GM18519 (cell line): Measurements from ENCODE around the gene BZW2.
A peak's percentile ranks its signal among the peaks of the same experiment; 100 is the strongest.

Experiments used
- ATAC-seq: cut with Tn5 transposase; IDR thresholded peaks from one replicate; pipeline ENCODE4 v1.9.1; 2021; ENCODE audit warnings: mild to moderate bottlenecking, moderate library complexity; ENCODE audit not compliant: unreplicated experiment, low FRiP score

The BZW2 gene

DNA sequence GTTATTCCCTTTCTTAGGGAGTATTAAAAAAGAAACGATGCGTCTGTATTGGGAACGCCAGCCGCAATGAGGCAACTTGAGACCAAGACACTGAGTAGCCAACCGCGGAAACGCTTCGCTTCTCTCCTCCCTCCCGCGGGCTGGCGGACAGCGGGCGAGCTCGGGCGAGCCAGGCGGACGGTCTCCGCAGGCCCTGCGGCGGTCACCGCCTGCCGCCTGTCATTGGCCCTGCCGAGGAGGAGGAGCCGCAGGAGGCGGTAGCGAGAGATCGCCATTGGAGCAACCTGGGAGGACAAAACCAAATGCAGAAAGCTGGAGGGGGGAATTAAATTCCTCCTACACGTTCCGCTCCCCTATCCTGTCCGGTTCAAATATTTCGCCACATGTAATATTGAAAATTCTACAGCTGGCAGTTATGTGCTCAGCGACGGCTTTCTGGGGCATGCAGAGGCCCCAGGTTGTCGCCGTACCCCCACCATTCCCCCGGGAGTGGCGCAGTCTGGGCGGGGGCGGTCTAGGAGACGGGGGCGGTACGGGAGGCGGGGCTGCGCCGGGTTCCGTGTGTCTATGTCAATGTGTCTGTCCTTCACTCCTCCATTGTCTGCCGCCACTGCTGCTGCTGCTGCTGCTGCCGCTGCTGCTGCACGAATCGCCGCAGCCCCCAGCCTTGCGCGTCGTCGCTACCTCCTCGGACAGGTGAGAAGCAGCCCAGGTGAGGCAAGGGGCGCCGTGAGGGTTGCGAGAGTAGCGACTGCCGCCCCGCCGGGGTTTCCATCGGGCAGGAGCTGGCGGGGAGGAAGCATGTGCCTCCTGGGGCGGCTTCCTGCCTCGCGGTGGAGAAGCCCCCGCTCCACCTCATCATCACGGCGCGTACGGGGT is at the start of gene BZW2, which contains the start of gene ANKMY2:
Gene BZW2, plus strand, starts transcription at position 589 of the 879 bp plus-strand sequence. CDS start 19,263 bp downstream, outside the sequence.
Gene ANKMY2, minus strand, starts transcription at position 162 of the 879 bp plus-strand sequence. CDS start 181 bp downstream, outside the sequence.
- ATAC-seq = peak; percentile 97

DNA sequence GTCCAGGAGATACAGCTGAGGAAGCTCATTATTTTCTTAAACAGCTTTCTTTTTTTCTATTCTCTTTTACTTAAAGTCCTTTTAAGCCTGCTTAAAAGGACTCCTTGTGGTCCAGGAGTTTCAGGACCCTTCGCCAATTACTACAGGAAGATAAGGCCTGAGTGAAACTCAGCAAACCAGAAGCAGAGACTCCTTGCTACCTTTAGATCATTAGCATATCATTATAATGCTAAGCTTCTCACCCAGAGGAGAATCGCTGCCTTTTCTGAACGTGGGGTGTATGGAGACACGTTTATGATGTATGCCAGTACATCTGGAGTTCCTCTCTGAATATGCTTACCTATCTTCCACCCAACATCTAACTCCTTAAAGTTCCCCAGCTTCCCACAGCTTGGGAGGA is 48.0 kb upstream of the BZW2 start:
- no peak for ATAC-seq

DNA sequence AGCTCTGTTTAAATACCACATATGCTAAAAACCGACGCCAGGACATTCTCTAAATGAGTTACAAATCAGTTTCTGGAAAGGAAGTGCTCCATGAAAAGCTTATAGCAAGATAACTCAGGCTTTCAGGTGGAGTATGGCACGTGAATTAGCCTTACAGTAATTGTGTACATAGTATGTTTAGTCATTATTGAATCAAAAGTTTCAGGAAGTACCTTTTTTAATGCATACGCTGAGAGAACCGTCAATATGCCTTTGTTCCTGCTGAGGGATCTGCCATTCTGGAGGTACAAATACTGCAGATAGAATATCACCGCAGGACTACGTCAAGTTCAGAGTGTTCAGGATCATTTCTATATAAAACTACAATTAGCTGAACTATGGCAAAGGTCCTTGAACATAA is 46.1 kb upstream of the BZW2 start:
- ATAC-seq = no peak

DNA sequence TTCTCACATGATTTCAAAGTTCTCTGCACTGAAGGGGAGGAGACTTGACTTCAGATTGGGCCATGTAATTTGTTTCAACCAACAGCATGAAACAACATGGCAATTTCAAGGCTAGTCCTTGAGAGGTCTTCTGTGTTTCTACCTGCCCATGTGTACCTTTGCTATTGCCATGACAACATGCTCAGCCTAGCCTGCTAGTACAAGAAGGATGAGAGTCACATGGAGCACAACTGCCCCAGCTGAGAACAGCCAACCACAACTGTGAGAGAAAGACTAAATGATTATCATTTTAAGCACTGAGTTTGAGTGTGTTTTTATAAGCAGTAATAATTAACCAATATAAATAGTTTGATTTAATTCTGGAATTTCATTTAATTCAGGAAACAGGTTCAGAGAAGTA is 42.3 kb upstream of the BZW2 start:
- no peak for ATAC-seq

DNA sequence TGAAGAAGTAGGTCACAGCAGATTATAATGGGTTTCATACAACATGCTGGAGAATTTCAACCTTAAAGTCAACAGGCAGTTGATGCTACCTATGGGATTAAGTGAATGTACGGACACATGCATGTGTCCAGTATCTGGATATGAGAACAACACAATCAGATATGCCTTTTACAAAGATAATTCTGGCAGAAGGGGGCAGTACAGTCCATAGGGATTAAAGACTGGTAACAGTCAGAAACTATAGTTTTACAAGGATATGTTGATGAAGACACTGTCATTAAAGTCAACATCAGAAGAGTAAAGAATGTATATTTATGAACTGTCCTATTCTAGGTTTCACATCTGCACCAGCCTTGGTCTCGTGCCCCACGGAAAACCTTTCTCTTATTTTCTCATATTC is 41.9 kb upstream of the BZW2 start:
- ATAC-seq = no peak

DNA sequence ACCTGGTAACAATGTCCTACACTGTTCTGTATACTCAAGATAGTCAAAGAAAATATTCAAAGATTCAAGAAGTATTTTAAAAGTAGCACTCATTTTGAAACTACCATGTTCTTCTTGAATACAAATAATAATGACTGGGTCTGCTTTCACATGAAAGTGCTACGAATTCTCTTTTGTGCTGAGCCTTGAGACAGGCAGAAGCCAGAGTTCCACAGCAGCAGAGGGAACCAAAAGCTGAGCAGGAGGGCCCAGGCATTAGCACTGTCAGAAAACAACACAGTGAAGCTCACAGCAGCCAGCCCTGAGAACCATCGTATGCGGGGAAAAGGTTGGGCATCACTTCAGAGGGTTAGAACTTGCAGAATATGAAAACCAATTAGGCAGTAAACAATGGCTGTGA is 39.3 kb upstream of the BZW2 start:
- ATAC-seq = no peak

DNA sequence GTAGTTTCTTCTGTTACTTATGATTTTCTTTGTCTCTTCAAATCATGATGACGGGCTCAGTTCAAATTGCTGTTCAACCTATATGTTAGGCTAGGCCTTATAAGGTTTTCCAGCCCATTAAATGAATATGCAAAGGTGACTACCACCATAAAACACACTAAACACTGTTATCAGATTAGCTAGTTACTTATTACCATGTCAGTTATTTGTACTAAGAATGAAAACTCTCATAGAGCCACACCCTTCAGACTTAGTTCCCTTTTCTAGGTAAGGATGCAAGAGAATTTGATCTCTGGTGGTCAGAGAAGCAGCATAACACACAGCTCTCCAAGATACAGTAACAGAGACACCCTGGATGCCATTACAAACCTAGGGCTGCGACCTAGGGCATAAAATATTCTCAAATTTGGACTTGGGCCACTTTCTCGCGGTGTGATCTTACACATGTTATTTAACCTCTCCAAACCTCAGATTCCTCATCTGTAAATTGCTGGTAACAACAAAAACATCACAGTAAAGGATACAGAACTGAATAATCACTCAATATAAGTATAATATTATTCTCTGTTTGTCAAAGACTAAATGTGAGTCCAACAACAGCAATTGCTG is 36.0 kb upstream of the BZW2 start:
- peak; percentile 72 for ATAC-seq

DNA sequence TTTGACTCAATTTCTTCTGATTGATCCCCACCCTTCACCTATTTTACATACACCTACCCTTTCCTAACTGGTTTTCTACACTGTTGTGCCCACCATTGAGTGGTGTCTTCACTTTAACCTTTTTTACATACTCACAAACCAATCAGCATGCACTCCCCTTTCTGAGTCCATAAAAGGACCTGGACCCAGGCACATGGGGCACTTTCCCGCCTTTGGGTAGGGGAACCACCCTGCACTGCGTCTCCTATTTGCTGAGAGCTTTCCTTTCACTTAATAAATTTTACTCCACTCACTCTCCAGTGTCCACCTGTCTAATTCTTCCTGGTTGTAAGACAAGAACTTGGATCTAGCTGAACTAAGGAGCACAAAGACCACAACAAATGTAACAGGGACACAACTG is 34.3 kb upstream of the BZW2 start:
- no peak for ATAC-seq

DNA sequence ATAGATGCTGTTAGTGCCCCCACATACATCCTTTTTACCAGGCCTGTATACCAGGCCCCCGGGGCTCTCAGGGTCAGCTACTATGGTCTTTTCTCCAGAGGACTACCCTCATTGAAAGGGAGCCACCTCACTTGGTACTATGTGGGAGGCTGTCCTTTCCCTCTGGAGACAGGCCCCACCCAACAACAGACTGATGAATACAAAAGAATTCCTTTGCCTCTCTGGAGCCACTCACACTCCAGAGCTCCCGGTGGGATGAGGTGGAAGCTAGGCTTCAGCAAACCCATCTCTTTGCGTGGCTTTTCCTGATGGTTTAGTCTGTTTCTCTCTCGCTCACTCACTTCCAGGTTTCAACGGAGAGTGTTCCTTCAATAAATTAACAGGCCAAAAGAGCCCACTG is 30.8 kb upstream of the BZW2 start:
- ATAC-seq = no peak

DNA sequence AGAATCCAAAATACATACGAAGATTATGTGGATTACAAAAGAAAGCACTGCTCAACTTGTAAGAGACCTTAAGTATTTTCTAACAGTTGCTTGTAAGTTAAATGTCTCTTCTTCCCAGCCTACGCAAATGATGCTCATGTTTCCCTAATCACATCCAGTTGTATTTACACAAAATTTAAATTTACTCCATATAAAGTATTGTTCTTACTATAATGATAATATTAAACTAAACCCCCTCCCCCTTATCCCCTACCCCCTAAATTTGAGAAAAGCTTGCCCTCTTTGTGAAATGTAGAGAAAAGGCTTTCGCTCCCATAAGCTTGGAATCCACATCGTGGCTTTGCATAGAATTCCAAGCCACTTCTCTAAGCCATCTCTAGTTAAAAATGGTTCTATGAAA is 29.9 kb upstream of the BZW2 start:
- ATAC-seq = no peak

DNA sequence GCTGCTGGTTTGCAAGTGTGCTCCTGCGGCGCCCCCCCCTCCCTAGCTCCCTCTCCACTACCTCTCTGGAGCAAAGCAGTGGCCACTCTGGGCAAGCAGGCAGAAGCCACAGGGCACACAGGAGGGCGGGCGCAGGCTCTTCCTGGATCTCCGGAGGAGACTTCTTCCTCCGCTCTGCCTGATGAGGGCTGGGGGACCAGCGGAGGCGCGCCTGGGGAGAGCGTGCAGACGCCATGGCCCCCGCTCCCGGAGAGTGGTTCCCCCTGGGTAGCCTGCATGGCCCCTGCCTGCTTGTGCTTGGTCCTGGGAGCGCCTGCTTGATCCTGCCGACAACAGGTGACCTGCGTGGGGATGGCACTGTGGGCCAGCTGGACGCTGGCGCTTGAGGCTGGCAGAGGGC is 29.4 kb upstream of the BZW2 start:
- no peak for ATAC-seq

DNA sequence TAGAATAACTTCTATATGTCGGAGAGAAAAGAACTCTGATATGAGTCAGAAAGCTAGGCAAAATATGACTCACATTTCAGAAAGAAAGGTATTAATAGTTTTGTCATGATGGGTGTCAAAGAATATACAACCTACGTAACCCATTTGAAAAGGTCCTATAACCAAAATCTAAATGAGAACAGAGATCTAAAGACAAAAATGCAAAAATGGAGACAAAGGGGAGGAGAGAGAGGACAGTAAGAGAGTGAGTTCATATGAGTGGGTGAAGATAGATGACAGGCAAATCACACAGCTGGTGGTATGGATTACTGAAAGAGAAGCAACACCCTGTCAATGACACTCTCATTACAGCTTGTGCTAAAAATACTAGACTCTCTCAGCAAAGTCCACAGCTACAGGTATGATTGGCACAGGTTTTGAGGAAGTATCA is 26.0 kb upstream of the BZW2 start:
- peak; percentile 97 for ATAC-seq

DNA sequence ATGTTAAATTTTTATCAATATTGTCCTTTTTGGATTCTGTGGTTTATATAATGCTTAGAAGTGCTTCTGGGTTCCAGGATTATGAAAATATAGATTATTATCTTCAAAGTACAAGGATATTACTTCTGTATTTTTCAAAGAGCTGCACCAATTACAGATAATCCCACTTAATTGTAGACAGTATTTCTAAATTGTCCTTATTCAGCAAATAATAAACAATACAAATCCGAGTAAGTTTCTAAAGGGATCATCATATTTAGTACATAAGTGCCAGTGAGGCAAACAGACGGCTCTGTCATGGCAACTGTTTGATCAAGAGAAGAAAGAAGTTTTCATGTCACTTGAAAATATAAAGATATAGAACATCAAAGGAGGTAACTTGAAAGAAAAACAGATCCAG is 19.6 kb upstream of the BZW2 start:
- ATAC-seq = no peak

DNA sequence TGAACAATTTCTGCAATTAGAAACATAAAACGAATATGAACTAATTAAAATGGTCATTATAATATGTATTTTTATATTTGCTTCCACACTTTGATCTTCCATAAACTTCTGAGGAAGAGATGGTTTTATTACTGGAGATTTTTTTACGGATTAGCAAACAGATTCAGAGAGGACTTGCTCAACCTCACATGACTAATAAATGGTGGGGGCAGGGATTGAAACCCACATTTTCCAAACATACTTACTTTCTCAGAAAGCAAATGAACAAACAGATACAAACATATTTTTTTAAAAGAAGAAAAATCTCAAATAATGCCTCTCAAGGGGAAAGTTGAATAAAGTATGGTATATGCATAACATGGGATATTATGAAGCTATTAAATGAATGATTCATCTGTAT is 18.7 kb upstream of the BZW2 start:
- ATAC-seq = no peak

DNA sequence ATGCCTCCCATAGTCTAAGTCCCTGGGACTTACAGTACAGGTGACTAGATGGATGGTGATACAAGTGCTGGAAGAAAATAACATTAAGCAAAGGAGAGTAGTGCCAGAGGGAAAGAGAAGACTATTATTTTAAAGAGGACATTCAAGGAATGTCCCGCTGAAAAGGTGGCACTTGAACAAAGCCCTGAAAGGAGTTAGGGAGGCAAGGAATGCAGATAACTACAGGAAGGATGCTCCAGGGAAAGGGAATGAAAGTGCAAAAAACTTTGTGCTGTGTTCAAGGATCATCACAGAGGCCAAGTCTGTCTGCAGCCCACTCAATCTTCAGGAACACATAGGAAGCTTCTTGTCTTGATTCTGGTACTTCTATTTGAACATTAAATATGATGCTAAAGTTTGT is 15.3 kb upstream of the BZW2 start:
- ATAC-seq = no peak

DNA sequence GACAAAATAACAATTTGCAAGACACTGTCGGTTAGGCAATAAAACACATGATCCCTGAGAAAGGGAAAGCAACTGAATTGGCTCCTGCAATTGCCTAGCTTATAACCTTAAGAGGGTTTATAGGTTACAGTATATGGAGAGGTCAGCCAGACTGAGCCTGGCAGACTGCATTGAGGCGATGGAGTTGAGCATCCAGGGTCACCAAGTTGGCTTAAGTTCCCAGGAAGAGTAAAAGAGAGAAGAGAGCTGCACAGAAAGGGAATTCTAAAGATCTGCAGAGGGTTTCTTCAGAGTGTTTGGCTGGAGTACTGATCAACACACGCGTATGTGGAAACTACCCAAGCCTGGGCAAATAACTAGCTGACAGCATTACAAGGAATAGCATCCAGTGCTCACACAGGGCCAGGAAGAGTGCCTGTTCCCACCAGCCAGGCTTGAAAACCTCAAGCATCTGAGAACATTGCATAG is 11.7 kb upstream of the BZW2 start:
- ATAC-seq = no peak

DNA sequence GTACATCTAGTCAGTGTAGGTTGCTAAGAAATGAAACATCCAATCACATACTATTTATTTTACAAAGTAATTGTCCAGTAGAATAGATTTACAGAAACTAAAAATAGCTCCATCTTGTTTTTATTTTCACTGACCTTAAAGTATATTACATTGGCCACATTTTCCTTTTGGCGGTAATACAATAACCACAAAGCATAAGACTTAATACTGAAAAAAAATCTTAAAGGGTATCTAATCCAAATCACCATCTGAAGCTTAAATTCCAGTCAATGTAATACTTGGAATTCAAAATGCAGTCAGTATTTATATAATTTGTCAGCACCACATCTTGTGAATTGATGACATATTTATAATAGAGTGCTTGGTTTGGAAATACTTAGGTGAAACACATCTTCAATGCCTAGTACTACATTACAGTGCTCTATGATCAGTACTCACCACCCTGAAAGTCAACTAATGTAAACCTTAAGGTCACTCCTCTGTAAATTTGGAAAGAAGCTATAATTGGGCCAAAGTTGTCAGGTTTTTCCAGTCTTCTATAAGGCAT is 9.4 kb upstream of the BZW2 start:
- ATAC-seq = no peak

DNA sequence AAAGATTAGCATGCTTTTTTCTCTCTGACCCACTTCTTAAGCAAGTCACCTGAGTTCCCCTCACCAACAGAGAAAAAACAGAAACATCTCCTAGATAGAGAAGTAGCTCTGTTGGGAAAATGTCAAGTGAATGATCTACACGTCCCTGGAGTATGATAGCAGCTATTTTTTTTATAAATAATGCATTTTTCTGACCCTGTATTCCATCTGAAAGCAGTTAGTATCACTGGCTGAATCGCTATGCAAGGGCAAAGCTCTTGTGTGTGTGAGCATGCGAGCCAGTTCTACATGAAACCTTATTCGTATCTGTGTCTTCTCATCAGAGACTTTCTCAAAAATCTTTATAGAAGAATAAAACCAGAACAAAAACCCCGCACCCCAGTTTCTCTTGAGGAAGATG is 8.6 kb upstream of the BZW2 start:
- no peak for ATAC-seq

DNA sequence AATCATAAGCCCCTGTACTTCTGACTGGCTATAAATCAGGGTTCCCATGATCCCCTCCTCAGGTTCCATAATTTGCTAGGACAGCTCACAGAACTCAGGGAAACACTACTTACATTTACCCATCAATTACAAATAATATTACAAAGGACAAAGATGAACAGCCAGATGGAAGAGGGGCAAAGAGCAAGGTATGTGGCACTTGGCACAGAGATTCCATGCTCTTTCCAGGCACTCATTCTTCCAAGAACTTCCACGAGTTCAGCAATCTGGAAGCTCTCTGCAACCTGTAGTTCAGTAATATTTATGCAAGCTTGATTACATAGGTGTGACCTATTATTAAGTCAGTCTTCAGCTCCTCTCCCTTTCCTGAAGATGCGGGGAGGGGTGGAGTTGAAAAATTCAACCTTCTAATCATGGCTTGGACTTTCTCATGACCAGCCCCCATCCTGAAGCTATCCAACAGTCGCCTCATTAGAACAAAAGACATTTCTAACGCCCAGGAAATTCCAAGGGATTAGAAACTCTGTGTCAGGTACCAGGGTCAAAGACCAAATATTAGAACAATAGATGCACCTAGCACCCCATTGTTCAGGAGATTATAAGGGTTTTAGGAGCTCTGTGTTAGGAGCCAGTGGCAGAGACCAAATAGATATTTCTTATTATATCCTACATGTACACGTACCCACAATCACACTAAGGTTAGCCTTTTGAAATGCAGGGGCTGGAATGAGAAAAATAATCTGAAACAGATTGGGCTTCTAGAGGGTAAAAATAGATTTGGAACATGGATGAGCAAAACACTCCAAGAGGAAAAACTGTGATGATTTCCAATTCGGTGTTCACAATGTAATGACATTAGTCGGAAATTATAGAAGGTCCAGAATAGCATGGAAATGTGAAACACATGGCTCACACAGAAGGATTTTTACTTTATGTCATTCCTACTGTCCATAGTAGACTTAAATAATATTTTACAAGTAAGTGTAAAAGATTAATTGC is 7.4 kb upstream of the BZW2 start:
- ATAC-seq = no peak

DNA sequence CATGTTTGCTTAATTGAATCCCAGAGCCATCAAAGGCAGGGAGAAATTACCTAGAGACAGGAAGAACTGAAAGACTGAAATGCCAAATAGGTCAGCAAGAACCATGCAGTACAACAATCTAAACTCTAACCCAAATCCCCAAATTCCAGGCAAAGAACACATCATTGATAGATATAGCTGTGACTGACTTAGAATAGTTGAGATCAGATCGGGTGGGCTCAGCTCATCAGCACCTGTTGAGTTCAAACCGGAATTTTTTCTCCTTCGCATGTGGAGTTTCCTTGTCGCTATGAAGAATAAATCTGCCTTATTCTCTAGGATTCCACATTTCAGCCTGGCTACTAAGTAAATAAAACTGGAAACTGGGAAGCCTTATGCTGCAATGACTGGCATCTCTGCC is 1.8 kb upstream of the BZW2 start:
- no peak for ATAC-seq
